Non-pigmented ciliary epithelial cell (primary cell): ENCODE data around the gene FARP1.

Source experiments
- DNase-seq: peaks from one replicate; pipeline ENCODE4 v3.0.0-alpha.2; 2010; ENCODE audit warnings: low read depth

FARP1 gene

GRCh38 chr13:98142380-98143156 is at the start of gene FARP1:
Gene FARP1 (plus strand): TSS chr13:98143094. CDS start chr13:98213243, 70,149 bp downstream.
- DNase-seq = no peak

DNA sequence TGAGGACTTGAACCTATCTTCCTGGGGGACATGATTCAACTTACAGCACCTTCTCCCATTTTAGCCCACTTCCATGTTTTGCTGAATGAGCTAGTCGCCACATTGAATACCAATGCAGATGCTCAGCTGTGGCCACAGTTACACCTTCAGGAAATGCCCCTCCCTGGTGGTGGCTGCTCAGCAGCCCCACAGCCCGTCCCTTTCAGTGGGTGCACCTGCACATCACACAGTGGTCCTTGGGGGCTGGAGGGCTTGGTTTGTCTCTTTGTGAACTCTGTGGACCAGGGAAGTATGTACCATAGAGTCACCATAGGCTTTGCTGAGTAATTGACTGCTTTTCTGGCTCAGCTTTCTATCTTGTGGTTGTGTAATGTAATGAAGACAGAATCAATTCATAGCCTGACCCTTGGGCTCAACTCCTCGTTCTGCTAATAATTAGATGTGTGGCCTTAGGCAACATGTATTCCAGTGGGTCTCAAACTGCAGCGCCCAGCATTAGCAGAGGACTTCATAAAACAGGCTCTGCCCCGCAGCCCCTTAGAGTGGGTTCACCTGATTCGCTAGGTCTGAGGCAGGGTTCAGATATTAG is 48.1 kb upstream of the FARP1 start:
- no peak for DNase-seq

GRCh38 chr13:98096059-98096458 is 46.8 kb upstream of the FARP1 start:
- DNase-seq = no peak

- no peak for DNase-seq
Measured at GRCh38 chr13:98097749-98098148, 45.1 kb upstream of the FARP1 start.

- no peak for DNase-seq
Measured at GRCh38 chr13:98098516-98098915, 44.4 kb upstream of the FARP1 start.

GRCh38 chr13:98099627-98100026 is 43.3 kb upstream of the FARP1 start:
- no peak for DNase-seq

DNA sequence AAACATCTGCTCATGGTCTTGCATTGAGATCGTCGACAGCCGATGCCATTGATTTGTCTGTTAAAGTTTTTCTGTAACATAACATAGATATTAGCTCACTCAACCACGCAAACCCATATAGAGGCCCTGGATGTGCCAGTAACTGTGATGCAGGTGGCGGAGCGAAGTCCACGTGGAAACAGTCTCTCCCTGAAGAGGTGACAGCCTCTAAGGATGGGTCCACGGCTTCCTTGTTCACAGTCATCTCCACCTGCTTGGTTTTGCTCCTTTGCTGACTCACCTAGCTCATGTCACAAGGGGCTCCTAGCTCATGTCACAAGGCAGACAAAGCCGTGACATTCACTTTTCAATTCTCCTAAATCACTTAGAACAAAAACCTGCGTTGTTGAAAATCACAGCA is 42.4 kb upstream of the FARP1 start:
- no peak for DNase-seq

GRCh38 chr13:98103531-98103930 is 39.4 kb upstream of the FARP1 start:
- DNase-seq = no peak

- no peak for DNase-seq
Measured at GRCh38 chr13:98103942-98104880, 38.7 kb upstream of the FARP1 start.

DNA sequence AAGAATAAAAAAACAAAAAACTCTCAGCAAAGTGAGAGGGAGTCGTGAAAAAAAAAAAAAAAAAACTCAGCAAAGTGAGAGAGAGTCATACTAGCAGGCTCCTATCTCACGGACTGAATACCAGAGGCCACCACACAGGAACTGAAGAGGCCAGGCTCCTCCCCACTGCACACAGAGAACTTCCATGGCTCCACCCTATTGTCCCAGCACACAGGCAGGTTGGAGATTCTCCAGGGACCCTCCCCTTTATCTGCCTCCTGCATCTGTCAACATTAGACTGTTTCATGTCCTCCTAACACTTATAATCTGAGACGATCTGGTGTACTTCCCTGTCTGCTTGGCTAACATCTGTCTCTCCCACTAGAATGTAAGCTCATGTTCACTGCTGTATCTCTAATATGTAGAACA is 37.0 kb upstream of the FARP1 start:
- DNase-seq = no peak

DNA sequence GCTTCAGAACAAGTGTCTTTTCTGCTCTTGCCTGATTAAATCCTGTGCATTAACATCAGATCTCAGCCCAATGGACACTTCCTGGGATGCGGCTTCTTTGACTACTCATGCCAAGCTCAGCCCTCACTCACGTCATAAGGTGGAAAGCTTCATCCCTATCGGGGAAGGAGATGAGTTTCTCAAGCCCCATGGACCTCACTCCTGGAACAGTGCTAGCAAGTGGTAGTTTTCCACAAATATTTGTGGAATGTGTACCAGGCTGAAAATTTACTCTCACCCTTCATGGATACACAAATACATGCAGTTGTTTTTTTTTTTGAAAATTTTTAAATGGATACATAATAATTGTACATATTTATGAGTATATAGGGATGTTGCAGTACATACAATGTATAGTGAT is 34.6 kb upstream of the FARP1 start:
- no peak for DNase-seq

DNA sequence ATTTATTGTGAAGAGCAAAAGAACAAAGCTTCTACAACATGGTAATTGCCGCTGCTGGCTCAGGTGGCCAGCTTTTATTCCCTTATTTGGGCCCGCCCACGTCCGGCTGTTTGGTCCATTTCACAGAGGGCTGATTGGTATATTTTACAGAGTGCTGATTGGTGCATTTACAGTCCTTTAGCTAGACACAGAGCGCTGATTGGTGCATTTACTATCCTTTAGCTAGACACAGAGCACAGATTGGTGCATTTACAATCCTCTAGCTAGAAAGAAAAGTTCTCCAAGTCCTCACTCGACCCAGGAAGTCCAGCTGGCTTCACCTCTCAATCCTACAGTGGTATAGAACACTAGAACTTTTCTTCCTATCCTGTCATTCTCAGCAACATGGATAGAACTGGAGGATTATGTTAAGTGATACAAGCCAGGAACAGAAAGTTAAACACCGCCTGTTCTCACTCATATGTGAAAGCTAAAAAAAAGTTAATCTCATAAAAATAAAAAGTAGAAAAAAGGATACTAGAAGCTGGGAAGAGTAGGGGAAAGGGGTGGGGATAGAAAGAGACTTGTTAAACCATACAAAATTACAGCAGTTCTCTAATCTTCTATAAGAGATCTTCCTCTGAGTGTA is 33.6 kb upstream of the FARP1 start:
- no peak for DNase-seq

DNA sequence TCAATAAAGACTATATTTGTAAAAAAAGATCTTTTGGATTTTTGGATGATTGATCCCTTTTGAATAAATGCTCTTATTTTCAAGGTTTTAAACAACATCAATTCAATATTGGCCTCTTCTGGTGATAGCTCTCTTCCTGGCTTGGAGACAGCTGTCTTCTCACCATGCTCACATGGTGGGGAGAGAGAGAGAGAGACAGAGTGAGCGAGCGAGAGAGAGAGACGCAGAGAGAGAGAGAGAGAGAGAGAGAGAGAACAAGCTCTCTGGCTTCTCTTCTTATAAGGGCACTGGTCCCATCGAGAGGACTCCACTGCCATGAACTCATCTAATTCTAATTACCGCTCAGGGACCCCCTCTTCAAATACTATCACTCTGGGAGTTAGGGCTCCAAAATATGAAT is 32.1 kb upstream of the FARP1 start:
- no peak for DNase-seq

GRCh38 chr13:98111168-98112098 is 31.5 kb upstream of the FARP1 start:
- no peak for DNase-seq

DNA sequence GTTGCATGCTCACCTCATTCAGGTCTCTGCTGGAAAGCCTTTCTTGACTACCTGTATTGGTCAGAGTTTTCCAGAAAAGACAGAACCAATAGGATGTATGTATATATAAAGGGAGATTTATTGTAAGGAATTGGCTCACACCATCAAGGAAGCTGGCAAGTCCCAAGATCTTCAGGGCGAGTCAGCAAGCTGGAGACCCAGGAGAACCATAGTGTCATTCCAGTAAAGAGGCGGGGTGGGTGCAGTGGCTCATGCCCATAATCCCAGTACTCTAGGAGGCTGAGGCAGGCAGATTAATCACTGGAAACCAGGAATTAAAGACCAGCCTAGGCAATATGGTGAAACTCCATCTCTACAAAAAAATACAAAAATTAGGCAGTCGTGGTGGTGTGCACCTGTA is 30.4 kb upstream of the FARP1 start:
- DNase-seq = no peak

GRCh38 chr13:98118865-98119264 is 24.0 kb upstream of the FARP1 start:
- no peak for DNase-seq

DNA sequence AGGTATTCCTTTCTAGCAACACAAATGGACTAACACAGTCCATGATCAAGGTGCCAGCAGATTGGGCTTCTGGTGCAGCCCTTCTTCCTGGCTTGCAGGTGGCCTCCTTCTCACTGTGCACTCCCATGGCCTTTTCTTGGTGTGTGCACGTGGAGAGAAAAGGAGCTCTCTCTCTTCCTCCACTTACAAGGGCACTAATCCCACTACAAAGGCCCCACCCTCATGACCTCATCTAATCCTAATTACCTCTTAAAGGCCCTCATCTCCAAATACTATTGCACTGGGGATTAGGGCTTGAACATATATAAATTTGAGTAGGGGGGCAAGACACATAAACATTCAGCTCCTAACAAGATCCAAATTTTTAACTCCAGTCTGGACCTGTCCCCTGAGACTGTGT is 19.7 kb upstream of the FARP1 start:
- DNase-seq = no peak

- no peak for DNase-seq
Measured at GRCh38 chr13:98129059-98129746, 13.7 kb upstream of the FARP1 start.

DNA sequence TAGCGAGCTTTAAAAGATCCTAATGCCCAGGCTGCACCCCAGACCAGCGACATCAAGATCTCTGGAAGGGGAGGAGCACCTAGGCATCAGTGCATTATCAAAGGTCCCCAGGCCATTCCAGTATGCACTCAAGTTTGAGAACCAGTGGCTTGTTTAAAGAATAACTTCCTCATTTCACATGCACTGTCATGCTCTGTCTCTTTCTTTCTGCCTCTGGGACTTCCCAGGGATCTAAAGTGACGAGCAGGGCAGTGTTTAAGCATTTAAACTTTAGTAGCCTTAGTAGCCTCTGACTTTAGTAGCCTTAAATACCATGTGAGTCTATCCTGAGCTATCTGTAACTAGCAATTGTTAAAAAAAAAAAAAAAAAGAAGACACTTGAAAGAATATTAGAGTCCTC is 8.9 kb upstream of the FARP1 start:
- DNase-seq = no peak

DNA sequence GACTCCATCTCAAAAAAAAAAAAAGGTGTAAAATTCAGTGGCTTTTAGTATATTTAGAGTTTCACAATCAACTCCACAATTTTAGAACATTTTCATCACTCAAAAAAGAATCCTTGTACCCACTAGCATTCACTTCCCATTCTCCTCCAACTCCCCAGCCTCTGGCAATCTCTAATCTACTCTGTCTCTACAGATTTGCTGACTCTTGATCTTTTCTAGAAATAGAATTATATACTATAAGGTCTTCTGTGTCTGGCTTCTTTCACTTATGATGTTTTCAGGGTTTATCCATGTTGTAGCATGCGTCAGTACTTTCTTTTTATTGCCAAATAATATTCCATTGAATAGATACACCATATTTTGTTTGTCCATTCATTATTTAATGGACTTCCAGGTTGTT is 8.0 kb upstream of the FARP1 start:
- no peak for DNase-seq

- no peak for DNase-seq
Measured at GRCh38 chr13:98141091-98141490, 1.8 kb upstream of the FARP1 start.
